Measurements from ENCODE around the gene MAML2.

Gene MAML2

GRCh38 chr11:95996621-95997235 lies 346.3 kb downstream of the MAML2 start:
- DNase-seq, result no peak

- no peak for DNase-seq
These were observed 348.7 kb downstream of the MAML2 start for GRCh38 chr11:95994329-95994728.

DNA sequence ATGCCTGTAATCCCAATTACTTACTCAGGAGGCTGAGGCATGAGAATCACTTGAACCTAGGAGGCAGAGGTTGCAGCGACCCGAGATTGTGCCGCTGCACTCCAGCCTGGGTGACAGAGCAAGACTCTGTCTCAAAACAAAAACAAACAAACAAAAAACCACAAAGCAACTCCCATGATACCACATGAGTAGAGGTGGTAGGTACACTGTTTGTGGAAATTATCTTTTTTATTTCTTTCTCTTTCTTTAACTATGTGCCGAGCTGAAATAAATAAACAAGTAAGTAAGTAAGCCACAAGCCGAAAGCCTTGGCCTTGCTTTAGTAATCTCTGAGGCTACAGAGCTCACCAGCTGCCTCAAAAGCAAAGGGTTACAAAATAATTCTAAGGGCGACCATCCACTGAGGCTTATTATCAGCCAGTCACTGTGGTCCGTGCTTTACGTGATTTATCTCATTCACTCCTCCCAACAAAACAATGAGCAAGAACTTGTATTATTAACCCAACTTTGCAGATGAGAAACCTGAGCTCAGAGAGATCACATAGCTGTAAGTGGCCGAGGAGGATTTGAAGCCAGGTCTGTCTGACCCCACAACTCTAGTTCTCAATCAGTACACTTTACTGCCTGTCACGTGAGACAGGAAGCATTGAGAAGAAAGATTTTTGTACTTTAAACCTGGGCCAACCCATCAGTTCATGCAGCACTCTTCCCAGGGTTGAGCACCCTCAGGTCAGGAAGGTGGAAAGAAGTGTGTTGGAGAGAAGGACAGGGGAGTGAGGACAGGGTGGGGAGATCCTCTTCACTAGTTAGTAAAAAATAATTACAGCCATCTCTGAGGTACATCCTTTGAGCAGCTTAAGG lies 349.3 kb downstream of the MAML2 start:
- DNase-seq, result no peak

DNA sequence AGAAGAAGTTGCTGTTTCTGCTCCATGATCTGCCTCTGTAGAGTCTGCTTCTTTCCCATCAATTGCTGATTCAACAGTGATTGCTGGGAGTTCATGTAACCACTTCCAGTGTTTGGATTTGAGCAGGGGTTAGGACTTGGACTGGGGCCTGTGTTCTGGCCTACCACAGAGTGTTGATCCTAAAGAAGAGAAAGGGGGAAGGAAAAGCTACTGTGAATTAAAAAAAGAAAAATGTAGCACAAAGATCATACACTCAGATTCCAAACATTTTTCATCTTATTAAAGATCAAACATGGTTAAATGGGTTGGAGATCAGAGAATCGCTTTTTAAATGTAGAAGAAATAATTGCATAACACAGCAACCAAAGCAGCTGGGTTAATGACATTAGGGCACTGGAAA lies 351.4 kb downstream of the MAML2 start:
- DNase-seq, result no peak

GRCh38 chr11:95991101-95991500 lies 351.9 kb downstream of the MAML2 start:
- DNase-seq, result no peak

GRCh38 chr11:95989780-95990179 lies 353.2 kb downstream of the MAML2 start:
- DNase-seq, result no peak

GRCh38 chr11:95989076-95989605 lies 353.9 kb downstream of the MAML2 start:
- DNase-seq, result no peak

DNA sequence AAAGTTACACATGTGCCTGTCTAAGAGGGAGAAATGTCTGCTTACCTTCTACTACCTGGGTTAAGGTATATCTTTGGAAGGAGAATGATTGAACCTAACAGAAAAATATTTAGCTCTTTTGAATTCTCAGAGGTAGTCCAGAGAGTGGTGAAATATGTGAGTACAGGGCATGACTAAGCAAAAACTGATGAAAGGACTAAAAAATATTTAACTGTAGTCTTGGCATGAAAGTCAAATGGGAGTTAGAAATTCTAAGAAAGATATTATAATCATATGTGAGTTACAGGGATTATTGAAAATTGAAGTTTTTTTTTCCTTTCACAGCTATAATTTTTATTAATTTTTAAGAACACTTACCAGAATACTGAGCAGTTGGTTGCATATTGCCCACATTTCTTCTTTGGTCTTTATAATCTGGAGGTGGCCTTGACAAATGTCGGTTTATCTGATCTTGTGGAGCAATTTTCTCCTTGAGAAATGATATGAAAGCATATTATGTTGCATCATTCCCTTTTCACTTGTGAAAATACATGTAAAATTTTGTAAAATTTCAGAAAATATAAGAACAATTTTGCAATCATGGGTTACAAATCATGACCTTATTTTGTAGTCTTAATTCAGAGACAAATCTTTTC lies 357.7 kb downstream of the MAML2 start:
- DNase-seq, result no peak

DNA sequence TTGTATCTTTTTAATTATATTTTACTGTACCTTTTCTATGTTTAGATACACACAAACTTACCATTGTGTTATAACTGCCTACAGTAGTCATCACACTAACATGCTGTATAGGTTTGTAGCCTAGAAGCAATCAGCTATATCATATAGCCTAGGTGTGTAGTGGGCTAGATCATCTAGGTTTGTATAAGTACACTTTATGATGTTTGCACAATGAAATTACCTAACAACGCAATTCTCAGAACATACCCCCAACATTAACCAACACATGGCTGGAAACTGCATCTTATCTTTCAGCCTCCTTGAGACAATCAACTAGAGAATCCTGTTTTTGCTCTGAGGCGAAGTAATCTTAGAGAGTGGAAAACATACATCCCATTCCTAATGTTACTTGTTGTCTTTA lies 358.9 kb downstream of the MAML2 start:
- DNase-seq, result no peak

DNA sequence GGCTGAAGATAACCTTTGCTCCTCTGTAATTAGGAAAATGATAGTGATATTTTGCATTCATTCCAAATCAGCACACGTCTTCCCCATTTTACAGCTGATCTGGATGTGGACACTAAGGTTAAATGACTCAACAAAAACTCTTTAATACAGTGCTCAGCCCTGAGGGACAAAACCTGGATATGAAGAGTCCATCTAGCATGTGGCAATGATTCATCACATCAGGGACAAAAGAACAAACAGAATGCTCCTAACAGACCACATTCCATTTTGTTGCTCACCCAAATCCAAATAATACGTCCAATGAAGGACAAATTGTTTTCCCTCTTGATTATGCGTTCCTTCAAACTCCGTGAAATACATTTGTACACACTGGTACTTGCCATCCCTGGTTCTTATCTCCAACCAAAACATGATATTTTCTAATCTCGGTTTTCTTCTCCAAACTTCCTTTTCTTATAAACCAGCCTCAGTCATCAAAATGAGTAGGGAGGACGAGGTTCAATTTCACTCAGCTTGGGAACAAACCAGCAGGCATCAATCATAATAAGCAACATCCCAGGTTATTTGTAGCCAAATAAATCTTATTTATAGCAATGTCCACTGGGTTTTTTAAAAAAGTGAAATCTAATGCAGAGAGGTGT lies 365.3 kb downstream of the MAML2 start:
- DNase-seq, result no peak

GRCh38 chr11:95976550-95976949 lies 366.4 kb downstream of the MAML2 start:
- DNase-seq, result no peak

DNA sequence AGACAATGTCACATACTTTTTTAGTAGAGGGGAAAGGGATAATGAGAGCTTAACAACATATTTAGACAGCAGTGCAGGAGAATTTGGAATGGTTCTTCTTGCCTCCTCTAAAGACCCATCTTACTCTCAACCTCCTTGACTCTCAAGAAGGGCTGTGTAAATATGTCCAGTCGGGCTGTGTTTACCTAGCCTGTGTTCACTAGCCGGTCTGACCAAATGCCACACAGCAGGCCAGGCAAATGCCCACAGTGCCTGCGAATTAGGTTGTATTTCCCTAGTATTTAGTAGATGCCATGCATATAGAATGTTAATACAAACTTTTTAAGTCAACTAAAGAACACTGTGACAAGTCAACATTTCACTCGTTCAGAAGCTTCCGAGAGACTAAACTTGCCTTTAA lies 367.7 kb downstream of the MAML2 start:
- no peak for DNase-seq

DNA sequence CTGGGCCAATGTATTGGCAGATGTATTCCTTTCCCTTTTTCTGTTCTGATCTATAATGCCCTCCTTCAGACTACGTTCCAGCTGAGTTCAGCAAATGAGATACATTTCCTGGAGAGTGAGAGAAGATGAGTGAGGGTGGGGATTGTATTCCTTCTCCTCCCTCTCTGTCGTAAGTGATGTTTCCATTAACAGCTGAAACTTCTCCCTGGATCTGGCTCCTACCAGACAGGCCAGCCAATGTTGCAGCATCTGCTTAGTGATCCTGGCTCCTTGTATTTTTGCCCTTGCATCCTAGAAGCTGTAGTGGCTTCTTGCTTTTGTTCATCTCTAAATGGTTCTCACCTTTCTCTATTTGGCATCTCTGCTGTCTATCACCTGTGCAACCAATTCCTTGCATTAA lies 370.9 kb downstream of the MAML2 start:
- DNase-seq, result no peak

DNA sequence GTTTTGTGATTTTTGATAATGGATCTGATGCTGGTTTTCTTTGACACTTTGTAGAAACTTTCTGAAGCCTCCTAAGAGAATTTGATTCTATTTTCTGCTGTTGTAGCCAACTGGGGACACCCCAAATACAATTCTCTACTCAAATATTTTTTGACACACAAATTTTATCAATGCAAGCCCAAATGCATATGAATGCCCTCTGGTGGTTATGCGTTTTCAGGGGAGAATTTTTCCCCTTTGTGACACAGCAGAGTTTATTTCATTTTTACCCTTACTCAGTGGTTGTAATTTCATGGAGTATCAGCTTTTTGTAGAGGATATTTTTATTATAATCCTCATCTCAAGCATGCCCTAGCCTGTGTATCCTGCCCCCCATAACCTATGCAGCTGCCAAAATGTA lies 374.4 kb downstream of the MAML2 start:
- no peak for DNase-seq

- no peak for DNase-seq
These were observed 378.7 kb downstream of the MAML2 start for GRCh38 chr11:95964281-95964680.

- DNase-seq, result no peak
These were observed 381.2 kb downstream of the MAML2 start for GRCh38 chr11:95961758-95962157.

DNA sequence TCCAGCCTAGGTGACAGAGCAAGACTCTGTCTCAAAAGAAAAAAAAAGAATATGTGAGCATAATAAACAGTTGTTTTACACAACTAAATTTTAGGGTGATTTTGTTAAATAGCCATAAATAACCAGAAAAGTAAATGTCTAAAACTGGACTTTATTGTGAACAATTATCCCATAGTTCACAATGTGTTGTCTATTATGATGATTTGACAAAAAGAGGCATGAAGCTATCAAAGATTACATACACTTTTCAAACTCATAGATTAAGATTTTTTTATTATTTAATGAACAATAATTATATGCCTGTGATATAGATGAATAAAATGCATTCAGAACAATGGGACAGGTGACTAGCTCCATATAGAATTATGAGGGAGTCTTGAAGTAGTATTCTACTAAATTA lies 392.1 kb downstream of the MAML2 start:
- DNase-seq, result no peak

- no peak for DNase-seq
These were observed 394.4 kb downstream of the MAML2 start for GRCh38 chr11:95948637-95949036.

DNA sequence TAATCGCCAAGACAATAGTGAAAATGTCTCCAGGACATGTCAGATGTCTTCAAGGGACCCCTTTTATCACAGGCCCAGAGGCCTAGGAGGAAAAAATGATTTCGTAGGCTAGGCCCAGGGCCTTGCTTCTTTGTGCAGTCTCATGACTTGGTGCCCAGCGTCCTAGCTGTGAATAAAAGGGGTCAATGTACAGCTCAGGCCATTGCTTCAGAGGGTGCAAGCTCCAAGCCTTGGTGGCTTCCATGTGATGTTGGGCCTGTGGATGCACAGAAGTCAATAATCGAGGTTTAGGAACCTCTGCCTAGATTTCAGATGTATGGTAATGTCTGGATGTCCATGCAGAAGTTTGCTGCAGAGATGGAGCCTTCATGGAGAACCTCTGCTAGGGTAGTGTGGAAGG lies 398.4 kb downstream of the MAML2 start:
- no peak for DNase-seq

GRCh38 chr11:95943546-95943945 lies 399.4 kb downstream of the MAML2 start:
- no peak for DNase-seq

DNA sequence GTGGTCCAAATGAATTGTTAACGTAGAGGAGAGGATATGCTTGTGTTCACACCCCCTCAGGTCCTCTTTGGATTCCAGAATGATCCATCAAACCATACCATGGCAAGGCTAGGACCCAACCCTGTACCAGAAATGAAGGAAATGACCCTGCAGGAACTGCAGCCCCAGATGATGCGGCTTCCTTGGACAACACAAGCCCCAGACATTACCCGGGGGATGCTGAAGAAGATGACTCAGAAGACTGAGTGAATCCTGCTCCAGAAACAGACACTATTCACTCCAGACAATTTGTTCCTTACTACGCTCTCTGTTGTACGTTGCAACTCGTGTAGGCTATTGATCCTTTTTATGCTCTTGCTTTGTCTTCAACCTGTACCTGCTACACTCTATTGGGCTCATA lies 403.9 kb downstream of the MAML2 start:
- no peak for DNase-seq

GRCh38 chr11:95937358-95937757 lies 405.6 kb downstream of the MAML2 start:
- no peak for DNase-seq

- DNase-seq, result no peak
These were observed 409.4 kb downstream of the MAML2 start for GRCh38 chr11:95933594-95933993.

Data from DMS 273 treated with DMSO at 0.1 percent for 48 hours (cell line).